ENCODE data around the gene ERC1.

GRCh38 chr12:1391722-1392121 is 400.7 kb downstream of the ERC1 start:
- no peak for TF ChIP-seq CTCF (IDR thresholded peaks at IDR 0.05; ENCODE audit: insufficient read depth, low read length)
- no peak for TF ChIP-seq REST (IDR thresholded peaks at IDR 0.05; ENCODE audit: insufficient replicate concordance, low read depth)
